HG03045 (cell line): ENCODE data around the gene NPY.
A peak's percentile ranks its signal among the peaks of the same experiment; 100 is the strongest.
"Not testable (repeated sequence)": the region's sequence is repeated elsewhere in the genome, so short reads cannot be mapped to it uniquely, and the experiment has no call there.

Experiments
- ATAC-seq: cut with Tn5 transposase; IDR thresholded peaks from one replicate; pipeline ENCODE4 v1.9.1; 2021; ENCODE audit warnings: mild to moderate bottlenecking, moderate library complexity; ENCODE audit not compliant: unreplicated experiment

The NPY gene

GRCh38 chr7:24283897-24284698 lies at the start of gene NPY:
TSS of gene NPY (plus strand) at chr7:24284190. CDS start at chr7:24285241, 1,051 bp downstream.
- no peak for ATAC-seq

GRCh38 chr7:24239260-24239659 lies 44.7 kb upstream of the NPY start:
- no peak for ATAC-seq

GRCh38 chr7:24241206-24241605 lies 42.8 kb upstream of the NPY start:
- ATAC-seq, result no peak

- no peak for ATAC-seq
Observed at GRCh38 chr7:24244554-24244953, 39.4 kb upstream of the NPY start.

GRCh38 chr7:24245362-24245761 lies 38.6 kb upstream of the NPY start:
- ATAC-seq, result no peak

GRCh38 chr7:24249266-24249665 lies 34.7 kb upstream of the NPY start:
- no peak for ATAC-seq

- no peak for ATAC-seq
Observed at GRCh38 chr7:24251568-24251967, 32.4 kb upstream of the NPY start.

GRCh38 chr7:24255139-24255538 lies 28.9 kb upstream of the NPY start:
- no peak for ATAC-seq

GRCh38 chr7:24258324-24258723 lies 25.7 kb upstream of the NPY start:
- not testable (repeated sequence) for ATAC-seq

- ATAC-seq, result no peak
Observed at GRCh38 chr7:24271938-24272337, 12.1 kb upstream of the NPY start.

GRCh38 chr7:24279512-24279911 lies 4.5 kb upstream of the NPY start:
- no peak for ATAC-seq

- no peak for ATAC-seq
Observed at GRCh38 chr7:24283554-24283896, 465 bp upstream of the NPY start.

GRCh38 chr7:24284699-24285506 lies 913 bp downstream of the NPY start:
- ATAC-seq, result no peak

GRCh38 chr7:24290004-24290641 lies 6.1 kb downstream of the NPY start:
- ATAC-seq, result peak; percentile 98

GRCh38 chr7:24291271-24291670 lies 7.3 kb downstream of the NPY start:
- ATAC-seq, result no peak

GRCh38 chr7:24297362-24297761 lies 13.4 kb downstream of the NPY start:
- ATAC-seq, result no peak

- no peak for ATAC-seq
Observed at GRCh38 chr7:24298696-24299095, 14.7 kb downstream of the NPY start.

GRCh38 chr7:24299192-24299591 lies 15.2 kb downstream of the NPY start:
- no peak for ATAC-seq

- no peak for ATAC-seq
Observed at GRCh38 chr7:24301703-24302102, 17.7 kb downstream of the NPY start.

- no peak for ATAC-seq
Observed at GRCh38 chr7:24304494-24305095, 20.6 kb downstream of the NPY start.

GRCh38 chr7:24307326-24307725 lies 23.3 kb downstream of the NPY start:
- ATAC-seq, result no peak
